Measurements from ENCODE around the gene SLC9A2.
A peak's percentile ranks its signal among the peaks of the same experiment; 100 is the strongest.

The SLC9A2 gene, protein sequence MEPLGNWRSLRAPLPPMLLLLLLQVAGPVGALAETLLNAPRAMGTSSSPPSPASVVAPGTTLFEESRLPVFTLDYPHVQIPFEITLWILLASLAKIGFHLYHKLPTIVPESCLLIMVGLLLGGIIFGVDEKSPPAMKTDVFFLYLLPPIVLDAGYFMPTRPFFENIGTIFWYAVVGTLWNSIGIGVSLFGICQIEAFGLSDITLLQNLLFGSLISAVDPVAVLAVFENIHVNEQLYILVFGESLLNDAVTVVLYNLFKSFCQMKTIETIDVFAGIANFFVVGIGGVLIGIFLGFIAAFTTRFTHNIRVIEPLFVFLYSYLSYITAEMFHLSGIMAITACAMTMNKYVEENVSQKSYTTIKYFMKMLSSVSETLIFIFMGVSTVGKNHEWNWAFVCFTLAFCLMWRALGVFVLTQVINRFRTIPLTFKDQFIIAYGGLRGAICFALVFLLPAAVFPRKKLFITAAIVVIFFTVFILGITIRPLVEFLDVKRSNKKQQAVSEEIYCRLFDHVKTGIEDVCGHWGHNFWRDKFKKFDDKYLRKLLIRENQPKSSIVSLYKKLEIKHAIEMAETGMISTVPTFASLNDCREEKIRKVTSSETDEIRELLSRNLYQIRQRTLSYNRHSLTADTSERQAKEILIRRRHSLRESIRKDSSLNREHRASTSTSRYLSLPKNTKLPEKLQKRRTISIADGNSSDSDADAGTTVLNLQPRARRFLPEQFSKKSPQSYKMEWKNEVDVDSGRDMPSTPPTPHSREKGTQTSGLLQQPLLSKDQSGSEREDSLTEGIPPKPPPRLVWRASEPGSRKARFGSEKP

DNA sequence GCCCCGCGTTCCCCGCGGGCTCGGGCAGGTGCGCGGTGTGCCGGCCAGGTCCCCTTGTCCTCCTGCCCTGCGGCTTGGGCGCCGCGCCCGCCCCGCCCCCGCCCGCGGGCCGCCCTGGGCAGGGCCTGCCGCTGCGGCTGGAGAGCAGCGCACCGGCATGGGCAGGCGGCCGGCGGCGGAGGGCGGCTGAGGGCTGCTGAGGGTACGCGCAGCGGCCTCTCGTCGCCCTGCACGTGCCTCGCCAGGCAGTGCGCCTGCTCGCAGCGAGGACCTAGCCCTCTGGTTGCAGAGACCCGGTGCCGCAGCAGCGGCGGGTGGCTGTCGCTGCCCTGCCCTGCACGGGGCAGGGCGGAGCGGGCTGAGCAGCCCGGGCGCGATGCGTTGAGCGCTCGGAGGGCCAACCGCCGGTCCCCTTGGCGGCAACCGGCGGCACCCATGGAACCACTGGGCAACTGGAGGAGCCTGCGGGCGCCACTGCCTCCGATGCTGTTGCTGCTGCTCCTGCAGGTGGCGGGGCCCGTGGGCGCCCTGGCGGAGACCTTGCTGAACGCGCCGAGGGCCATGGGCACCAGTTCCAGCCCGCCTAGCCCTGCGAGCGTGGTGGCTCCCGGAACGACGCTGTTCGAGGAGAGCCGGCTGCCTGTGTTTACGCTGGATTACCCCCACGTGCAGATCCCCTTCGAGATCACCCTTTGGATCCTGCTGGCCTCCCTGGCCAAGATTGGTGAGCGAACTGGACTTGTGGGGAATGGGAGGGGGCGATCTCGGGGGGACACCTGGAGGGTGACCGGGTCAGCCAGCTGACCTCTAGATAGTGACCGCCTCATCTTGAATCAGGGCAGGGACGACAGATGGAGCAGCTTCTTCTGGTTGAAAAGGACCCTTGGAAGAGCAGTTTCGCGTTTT lies at the start of gene SLC9A2:
TSS of gene SLC9A2 (plus strand) at position 140 of the 906 bp plus-strand sequence. CDS start at position 436, 296 bp downstream.
- DNase-seq: no peak

DNA sequence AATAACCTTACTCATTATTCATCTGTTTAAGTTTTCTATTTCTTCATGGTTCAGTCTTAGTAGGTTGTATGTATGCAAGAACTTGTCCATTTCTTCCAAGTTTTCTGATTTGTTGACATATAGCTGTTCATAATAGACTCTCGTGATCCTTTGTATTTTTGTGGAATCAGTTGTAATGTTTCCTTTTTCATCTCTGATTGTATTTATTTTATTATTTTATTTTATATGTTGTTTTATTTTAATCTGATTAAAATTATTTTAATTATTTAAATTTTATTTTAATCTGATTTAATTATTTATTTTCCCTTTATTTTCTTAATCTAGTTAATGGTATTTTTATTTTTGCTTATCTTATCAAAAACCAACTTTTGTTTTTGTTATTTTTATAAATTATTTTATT lies 43.5 kb upstream of the SLC9A2 start:
- DNase-seq: no peak

DNA sequence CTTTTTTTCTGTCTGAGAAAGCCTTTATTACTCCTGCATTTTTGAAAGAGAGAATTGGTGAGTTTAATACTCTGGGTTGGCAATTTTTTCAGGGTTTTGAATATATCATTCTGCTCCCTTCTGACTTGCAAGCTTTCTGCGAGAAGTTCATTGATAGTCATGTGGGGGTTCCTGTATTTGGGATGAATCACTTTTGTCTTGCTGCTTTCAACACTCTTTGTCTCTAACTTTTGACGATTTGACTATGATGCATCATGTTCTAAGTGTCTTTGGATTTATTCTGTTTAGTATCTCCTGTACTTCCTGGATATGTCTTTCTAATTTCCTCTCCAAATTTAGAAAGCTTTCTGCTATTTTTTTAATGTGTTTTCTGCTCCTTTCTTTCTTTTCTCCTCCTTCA lies 41.0 kb upstream of the SLC9A2 start:
- DNase-seq: no peak

DNA sequence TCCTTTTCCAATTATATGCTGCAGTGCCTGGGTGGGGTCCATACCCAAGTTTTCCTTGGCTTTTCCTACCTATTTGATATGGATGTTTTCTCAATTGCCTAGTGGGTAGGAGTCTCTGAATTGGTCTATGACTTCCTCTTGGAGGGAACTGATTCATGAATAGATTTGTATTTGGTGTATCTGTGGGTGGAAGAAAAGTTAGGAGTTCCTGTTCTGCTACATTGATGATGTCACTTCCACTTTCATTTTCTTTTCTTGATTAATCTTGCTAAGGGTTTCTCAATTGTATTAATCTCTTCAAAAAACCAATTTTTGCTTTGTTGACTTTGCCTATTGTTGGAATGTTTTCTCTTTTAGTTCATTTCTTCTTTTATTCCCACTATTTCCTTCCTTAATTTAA lies 37.4 kb upstream of the SLC9A2 start:
- DNase-seq: no peak

DNA sequence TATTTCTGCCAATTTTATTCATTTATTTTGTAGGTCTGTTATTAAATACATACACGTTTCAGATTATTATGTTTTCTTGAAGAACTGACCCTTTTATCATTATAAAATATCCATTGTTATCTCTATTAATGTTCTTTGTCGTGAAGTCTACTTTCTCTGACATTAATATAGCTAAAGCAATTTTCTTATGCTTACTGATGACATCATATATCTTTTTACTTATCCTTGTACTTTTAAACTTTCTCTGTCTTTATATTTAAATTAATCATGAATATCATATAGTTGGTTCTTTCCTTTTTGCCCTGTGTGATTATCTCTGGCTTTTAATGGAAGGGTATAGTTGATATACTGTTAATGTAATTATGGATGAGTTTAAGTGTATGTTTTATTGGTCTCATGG lies 36.5 kb upstream of the SLC9A2 start:
- no peak for DNase-seq

DNA sequence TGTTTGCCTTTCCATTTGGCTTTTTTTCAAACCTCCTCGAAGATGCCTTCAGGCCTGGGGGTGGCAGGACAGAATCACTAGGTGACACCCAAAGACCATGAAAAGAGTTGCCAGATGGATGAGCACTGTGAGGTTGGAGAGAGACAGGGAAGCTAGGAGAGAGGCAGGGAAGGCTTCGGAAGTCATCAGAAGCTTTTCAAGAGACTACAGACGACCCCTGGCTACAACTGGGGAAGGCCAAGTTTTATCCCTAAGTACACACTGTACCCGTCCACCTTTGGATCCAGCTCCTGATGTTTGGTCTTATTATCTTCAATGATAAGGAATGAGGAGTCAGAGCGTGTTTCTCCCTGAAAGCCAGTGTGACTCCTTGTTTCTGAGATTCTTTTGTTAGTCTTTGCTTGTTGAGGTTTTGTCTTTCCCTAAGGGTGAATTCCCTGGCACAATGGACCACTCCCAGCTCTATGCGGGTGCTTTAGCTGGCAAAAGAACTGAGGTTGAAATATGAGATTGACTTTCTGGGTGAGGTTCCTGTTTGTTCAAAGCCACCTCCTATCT lies 33.4 kb upstream of the SLC9A2 start:
- DNase-seq: no peak

DNA sequence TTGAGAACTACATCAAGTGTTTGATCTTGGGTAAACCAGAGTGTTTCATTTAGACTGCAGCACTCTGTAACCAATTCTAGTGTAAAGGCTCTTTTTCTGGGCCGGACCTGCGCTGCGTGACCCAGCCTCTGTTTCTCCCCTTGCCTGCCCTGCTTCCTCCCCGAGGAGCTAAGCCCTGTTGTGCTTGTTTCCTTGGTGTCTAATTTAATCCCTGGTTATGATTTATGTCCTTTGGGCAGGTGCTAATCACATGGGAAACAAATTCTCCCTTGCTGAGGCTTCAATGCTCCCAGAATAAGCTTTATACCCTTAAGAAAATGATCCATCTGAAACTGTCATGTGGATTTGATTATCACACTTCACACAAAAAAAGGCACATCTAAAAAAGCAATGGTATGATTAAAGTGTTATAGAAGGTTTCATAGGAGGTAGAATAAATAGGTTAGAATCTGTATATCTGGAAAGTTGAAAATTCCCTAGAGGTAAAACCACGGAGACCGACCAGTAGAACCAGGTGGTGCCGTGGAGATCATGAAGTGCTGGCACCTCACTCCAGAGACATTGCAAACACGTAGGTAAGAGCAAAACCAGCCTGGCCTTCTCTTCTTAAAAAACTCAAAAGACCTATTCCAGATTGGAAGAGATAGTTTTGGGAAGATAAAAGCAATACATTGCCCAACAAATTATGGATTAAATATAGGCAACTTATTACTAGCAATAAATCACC lies 31.0 kb upstream of the SLC9A2 start:
- no peak for DNase-seq

DNA sequence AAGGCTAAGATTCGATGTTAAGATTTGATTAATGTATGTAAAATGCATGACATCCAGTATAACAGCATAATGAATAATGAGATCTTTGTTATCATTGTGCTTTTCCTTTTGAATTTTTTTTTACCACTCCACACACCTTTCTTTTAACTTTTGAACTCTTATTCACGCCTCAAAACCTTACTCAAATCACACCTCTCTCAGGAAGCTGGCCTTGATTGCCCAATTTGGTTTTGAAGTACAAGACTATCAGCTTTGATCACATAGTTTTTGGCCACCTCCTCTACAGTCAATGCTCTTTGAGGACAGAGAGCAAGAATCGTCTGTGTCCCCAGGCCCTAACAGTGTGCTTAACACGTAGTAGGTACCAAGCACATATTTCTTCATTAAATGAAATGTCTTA lies 29.9 kb upstream of the SLC9A2 start:
- no peak for DNase-seq

DNA sequence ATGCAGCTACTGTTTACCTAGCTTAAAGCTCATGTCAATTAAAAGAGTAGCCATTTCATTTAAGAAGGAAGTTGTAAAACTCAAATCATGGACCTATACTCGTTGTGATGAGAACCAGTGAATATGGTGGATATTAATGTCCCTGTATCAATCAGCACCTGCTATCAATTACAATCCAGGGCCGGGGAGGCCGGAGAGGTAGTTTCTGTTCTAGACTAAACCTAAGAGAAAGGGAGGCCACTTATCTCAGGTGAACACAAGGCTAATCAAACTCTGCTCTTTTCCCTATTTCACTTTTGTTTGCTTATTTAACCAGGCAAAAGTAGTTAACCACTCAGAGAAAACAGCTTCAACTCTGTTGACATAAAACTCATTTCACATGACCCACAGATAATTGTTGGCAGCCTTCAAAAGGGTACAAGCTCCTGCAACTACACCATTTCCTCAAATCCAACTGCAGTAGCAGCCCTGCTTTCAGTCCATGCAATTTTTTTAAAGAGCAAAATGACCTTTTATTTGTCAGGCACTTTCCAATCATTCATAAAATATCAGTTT lies 27.8 kb upstream of the SLC9A2 start:
- no peak for DNase-seq

DNA sequence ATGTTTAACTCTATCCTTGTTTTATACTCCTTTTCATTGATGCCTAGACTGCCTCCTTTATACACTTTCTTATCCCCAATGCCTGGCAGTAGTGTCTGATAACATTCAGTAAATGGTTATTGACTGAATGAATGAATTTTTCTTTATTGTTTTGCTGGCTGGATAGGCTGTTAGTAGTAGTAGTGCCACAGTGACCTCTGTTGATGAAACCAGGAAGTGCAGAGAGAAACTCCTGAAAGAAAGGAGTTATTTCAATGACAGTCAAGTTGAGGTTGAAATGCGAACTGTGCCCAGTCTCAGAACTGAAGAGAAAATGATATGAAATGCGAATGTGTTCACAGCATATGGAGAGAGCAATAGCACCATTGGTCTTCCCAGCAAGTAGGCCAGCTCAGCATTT lies 26.8 kb upstream of the SLC9A2 start:
- peak; percentile 2 for DNase-seq

DNA sequence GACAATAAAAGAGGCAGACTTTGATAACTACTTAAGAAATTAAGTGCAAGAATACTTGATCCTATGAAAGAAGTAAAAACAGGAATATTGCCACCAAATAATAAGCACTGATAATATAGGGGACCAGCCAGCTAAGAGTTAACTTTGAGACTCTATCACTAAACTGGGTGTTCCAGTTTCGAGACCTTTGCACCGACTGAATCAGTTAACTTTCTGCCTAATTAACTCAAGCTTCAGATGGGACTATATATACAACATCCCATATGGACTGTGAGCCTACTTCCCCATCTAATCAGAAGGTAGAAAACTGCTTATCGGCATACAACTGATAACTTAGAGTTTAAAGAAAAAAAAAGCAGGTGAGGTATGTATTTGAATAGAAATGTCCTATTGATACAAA lies 25.8 kb upstream of the SLC9A2 start:
- DNase-seq: no peak

DNA sequence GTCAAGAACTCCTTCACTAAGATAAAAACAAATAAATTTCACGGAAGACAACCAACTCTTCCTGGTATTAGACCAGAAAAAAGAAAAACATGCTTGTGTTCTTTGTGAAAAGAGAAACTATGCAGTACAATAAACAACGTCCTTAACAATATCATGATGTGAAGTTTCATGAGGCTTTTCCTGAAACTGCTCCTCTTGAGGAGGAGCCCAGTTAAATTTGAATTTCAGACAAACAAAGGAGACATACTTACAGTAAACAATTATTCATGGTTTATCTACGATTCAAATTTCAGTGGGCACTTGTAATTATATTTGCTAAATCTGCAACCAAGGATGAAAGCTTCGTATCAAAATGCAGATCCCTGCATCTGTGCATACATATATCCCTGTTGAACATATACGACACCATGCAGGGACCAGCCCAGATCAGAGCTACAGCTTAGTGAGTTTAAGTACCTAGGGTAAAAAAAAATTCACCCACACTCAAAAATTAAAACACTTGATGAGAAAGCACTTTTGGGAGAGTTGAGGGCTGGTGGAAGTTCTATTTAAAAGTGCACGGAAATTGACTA lies 24.8 kb upstream of the SLC9A2 start:
- no peak for DNase-seq

DNA sequence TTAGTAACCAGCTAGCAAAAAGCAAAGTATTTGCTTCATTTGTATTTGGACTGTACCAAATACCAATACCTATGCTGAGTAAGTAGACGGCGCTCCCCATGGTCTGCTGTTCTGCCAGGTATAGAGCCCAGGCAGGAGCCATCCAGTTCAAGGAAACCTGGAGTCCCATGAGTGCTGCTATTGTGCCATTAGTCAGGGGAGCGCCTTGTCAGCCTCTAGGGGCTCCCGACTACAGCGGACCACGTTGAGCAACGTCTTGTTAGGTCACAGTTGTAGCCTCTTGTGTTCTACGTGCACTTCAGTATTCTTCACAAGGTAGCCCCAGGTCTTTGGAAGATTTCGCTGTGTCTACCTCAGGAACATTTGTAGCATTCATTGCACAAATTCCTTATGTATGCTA lies 21.6 kb upstream of the SLC9A2 start:
- no peak for DNase-seq

DNA sequence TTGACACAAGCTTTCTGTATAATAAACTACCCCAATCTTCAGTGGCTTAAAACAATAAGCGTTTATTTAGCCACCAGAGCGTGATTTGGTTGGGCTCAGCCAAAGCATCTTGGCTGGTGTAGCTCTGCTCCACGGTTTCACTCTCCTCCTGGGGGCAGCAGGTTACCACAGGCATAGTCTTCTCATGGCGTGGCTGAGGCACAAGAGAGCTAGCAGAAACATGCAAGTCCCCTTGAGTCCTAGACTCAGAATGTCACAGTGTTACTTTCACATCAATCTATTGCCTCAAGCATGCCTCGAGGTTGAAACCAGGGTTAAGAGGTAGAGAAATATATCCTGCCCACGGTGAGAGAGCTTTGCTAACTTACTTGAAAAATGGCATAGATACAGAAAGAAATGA lies 19.9 kb upstream of the SLC9A2 start:
- no peak for DNase-seq

DNA sequence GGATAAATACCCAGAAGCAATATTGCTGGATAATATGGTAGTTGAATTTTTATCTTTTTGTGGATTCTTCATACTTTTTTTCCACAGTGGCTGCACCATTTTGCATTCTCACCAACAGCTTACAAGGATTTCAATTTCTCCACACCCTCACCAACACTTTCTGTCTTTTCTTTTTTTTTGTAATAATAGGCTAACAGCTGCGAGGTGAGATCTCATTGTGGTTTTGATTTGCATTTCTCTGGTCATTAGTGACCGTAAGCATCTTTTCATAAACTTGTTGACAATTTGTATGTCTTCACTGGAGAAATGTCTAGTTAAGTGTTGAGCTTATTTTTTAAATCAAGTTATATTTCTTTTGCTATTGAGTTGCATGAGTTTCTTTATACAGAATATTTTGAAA lies 17.6 kb upstream of the SLC9A2 start:
- DNase-seq: no peak

DNA sequence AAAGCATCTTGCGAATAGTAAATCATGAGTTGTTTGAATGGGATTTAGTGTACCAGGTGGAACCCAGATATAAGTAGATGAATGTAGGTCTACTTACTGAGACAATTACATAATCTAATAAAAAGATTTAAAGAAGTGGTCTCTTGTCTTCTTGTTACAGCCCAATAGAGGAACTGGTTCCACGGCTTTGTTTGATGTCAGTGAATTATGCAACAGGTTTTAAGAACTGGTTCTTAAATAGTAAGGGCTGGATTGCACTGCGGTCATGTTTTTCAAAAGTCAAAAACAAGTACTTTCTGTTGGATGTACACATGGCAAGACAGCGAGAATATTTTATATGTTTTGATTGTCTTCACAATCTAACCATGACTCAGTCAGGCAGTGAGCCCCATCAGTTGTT lies 15.4 kb upstream of the SLC9A2 start:
- no peak for DNase-seq

DNA sequence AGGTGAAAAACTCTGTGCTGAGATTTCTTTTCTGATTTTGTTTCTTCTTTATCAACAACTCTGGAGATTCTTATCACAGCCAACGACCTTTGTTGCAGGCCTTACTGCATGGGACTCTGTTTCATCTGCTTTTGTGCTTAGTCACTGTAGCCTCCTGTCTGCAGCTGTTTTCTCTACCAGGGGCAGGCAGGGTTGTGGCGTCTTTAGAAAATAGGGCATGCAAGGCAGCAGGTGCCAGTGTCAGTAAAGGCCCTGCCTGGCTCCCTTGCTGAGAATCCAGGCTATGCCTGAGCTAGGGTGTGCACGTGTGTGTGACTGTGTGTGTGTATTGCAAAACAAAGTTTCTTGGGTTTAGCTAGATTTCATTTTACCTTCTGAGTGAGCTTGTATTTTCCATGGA lies 14.6 kb upstream of the SLC9A2 start:
- no peak for DNase-seq

DNA sequence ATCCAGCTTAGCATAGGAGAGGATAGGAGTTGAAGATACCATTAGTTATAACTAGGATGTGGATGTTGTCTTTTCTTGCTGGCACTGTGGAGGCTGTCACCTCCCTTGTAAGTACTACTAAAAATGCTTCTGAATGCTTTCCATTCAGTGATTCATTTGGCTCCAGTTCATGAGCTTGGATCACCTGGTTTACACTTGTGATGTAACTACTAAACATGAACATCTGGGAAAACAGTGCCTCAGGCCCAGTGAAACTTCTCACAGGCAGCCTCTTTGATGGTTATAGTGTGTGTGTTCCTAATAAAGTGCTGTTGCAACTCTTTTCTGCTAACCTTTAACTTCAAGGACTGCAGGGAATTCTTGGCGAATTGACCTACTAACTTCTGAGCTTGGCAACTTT lies 13.0 kb upstream of the SLC9A2 start:
- DNase-seq: no peak

DNA sequence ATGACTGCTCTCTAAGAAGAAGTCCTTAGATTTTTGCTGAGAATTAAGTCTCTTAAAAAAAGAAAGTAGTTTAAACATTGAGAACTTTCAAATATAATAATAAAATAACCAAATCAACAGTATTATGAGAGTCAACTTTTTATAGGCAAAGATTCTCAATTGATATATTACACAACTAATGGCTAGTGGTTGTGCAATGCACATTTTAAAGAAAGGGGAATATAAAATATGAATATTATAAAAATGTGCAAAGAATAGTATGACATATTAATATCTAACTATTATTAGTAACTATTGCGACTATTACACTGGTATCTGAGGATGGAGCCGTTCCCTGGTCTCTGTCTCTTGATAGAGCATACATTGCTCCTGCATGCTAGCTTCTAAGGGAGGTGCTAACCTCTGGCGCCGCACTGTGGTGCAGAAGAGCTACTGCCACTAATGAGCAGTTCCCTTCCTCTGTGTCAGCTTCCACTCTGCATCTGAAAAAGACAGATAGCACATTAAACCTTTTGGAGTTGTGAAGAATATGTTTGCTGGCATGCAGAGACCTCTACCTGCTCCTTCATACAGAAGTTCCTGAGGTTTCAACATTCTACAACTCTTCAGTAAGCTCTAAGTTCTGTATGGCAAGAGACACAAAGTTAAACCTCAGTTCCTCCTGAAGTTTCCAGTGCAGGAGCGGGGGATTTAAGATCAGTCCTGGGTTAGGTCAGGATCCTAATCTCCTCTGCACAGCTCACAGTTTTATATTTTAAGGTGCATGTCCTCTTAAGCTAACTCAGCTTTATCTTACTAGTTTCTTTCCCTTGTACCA lies 3.5 kb upstream of the SLC9A2 start:
- DNase-seq: peak; percentile 66

Data from kidney glomerular epithelial cell (primary cell).